Astrocyte of the cerebellum (primary cell): ENCODE results near the gene LHPP.

Experiments
- DNase-seq: peaks from one replicate; pipeline ENCODE4 v3.0.0-alpha.2; 2011; ENCODE audit warnings: low read depth
- H3K4me3 ChIP-seq: 2 replicates; pipeline ENCODE4 v1.5.1; 2011; ENCODE audit warnings: mild to moderate bottlenecking, low read depth, low read length, moderate library complexity
- CTCF ChIP-seq: IDR thresholded peaks from 2 replicates; pipeline ENCODE4 v1.5.1; 2012; ENCODE audit warnings: low read length, low read depth, moderate library complexity, mild to moderate bottlenecking; ENCODE audit errors: missing control alignments
- in situ Hi-C: cut with HindIII; loops from 2 replicates; pipeline ENCODE4 v1.10.0; 2017; ENCODE audit warnings: low sequenced_read_pairs

Gene LHPP

GRCh38 chr10:124654686-124655085, 193.1 kb downstream of the LHPP start:
- no peak for TF ChIP-seq CTCF
- H3K4me3 ChIP-seq, result no peak overlapping the region
- no peak for DNase-seq
- in situ Hi-C loops, result no loop called here

GRCh38 chr10:124655191-124656112, 193.8 kb downstream of the LHPP start:
- TF ChIP-seq CTCF, result no peak
- DNase-seq, result no peak
- in situ Hi-C loops, result no loop called here
- H3K4me3 ChIP-seq, result no peak overlapping the region

- DNase-seq, result no peak
- in situ Hi-C loops, result no loop called here
Measured at GRCh38 chr10:124656113-124656490, 194.5 kb downstream of the LHPP start.

GRCh38 chr10:124656541-124656940, 194.9 kb downstream of the LHPP start:
- in situ Hi-C loops, result no loop called here
- no peak for DNase-seq
- TF ChIP-seq CTCF, result no peak
- no peak overlapping the region for H3K4me3 ChIP-seq

More at GRCh38 chr10:124656113-124656490, 194.5 kb downstream of the LHPP start:
- no peak overlapping the region for H3K4me3 ChIP-seq
- TF ChIP-seq CTCF, result no peak

GRCh38 chr10:124657806-124658205, 196.2 kb downstream of the LHPP start:
- in situ Hi-C loops, result no loop called here
- no peak overlapping the region for H3K4me3 ChIP-seq
- DNase-seq, result peak; percentile 37
- no peak for TF ChIP-seq CTCF

GRCh38 chr10:124658591-124659242, 197.1 kb downstream of the LHPP start:
- DNase-seq, result no peak
- in situ Hi-C loops, result no loop called here
- no peak overlapping the region for H3K4me3 ChIP-seq
- TF ChIP-seq CTCF, result no peak
